ENCODE data around the gene SPECC1. TPM values are rescaled to one million over a fixed set of nuclear protein-coding genes. Genes with fewer than 3 reads are reported as not detected.
A peak's percentile ranks its signal among the peaks of the same experiment; 100 is the strongest.

SPECC1 gene
- total RNA-seq, 1 donor from 2014 or later: 91.9 TPM

GRCh38 chr17:20266806-20267458 is 257.8 kb downstream of the SPECC1 start:
- no peak for TF ChIP-seq CTCF (IDR thresholded peaks at IDR 0.05)
- H3K9me3 Mint-ChIP-seq (ENCODE audit: low read depth): no peaks in the 10 kb centered on the region
- DNase-seq (ENCODE audit: low spot score): no peak
- peaks cover 13% of the 10 kb centered on the region for H3K36me3 Mint-ChIP-seq (ENCODE audit: low read depth)
- H3K4me1 Mint-ChIP-seq (ENCODE audit: low read depth): peaks cover 89% of the 10 kb centered on the region
- H3K27ac Mint-ChIP-seq (ENCODE audit: unreplicated experiment): peak overlapping the region; percentile 93
- no peak overlapping the region for H3K4me3 Mint-ChIP-seq (ENCODE audit: unreplicated experiment)
- H3K27me3 Mint-ChIP-seq (ENCODE audit: low read depth): no peaks in the 10 kb centered on the region

GRCh38 chr17:20267459-20267842 is 258.3 kb downstream of the SPECC1 start:
- H3K27ac Mint-ChIP-seq (ENCODE audit: unreplicated experiment): peak overlapping the region; percentile 93
- DNase-seq (ENCODE audit: low spot score): no peak
- no peak overlapping the region for H3K4me3 Mint-ChIP-seq (ENCODE audit: unreplicated experiment)
- no peaks in the 10 kb centered on the region for H3K27me3 Mint-ChIP-seq (ENCODE audit: low read depth)
- no peaks in the 10 kb centered on the region for H3K9me3 Mint-ChIP-seq (ENCODE audit: low read depth)
- peaks cover 89% of the 10 kb centered on the region for H3K4me1 Mint-ChIP-seq (ENCODE audit: low read depth)
- H3K36me3 Mint-ChIP-seq (ENCODE audit: low read depth): peaks cover 13% of the 10 kb centered on the region
- no peak for TF ChIP-seq CTCF (IDR thresholded peaks at IDR 0.05)

- no peak for DNase-seq (ENCODE audit: low spot score)
- Mint-ChIP-seq H3K9me3 (ENCODE audit: low read depth) (no peaks in the 10 kb centered on the region), H3K27me3 (ENCODE audit: low read depth) (no peaks in the 10 kb centered on the region), H3K4me3 (ENCODE audit: unreplicated experiment) (no peak overlapping the region), H3K27ac (ENCODE audit: unreplicated experiment) (no peak overlapping the region), H3K36me3 (ENCODE audit: low read depth) (peaks cover 17% of the 10 kb centered on the region), H3K4me1 (ENCODE audit: low read depth) (peaks cover 69% of the 10 kb centered on the region)
- TF ChIP-seq CTCF (IDR thresholded peaks at IDR 0.05): no peak
Measured at GRCh38 chr17:20270369-20270768, 261.2 kb downstream of the SPECC1 start.

GRCh38 chr17:20271011-20271610 is 262.0 kb downstream of the SPECC1 start:
- H3K9me3 Mint-ChIP-seq (ENCODE audit: low read depth): no peaks in the 10 kb centered on the region
- peaks cover 17% of the 10 kb centered on the region for H3K36me3 Mint-ChIP-seq (ENCODE audit: low read depth)
- H3K4me3 Mint-ChIP-seq (ENCODE audit: unreplicated experiment): no peak overlapping the region
- peaks cover 67% of the 10 kb centered on the region for H3K4me1 Mint-ChIP-seq (ENCODE audit: low read depth)
- no peak for DNase-seq (ENCODE audit: low spot score)
- no peak for TF ChIP-seq CTCF (IDR thresholded peaks at IDR 0.05)
- no peaks in the 10 kb centered on the region for H3K27me3 Mint-ChIP-seq (ENCODE audit: low read depth)
- H3K27ac Mint-ChIP-seq (ENCODE audit: unreplicated experiment): peak overlapping the region; percentile 68

GRCh38 chr17:20273741-20274500 is 264.8 kb downstream of the SPECC1 start:
- no peak overlapping the region for H3K27ac Mint-ChIP-seq (ENCODE audit: unreplicated experiment)

More at GRCh38 chr17:20273741-20274500, 264.8 kb downstream of the SPECC1 start:
- Mint-ChIP-seq H3K27me3 (ENCODE audit: low read depth) (no peaks in the 10 kb centered on the region), H3K4me3 (ENCODE audit: unreplicated experiment) (no peak overlapping the region), H3K4me1 (ENCODE audit: low read depth) (peaks cover 65% of the 10 kb centered on the region), H3K9me3 (ENCODE audit: low read depth) (no peaks in the 10 kb centered on the region), H3K36me3 (ENCODE audit: low read depth) (peaks cover 16% of the 10 kb centered on the region)
- no peak for TF ChIP-seq CTCF (IDR thresholded peaks at IDR 0.05)
- DNase-seq (ENCODE audit: low spot score): no peak
